SK-N-DZ (cell line): Measurements from ENCODE around the gene BTBD6. TPM values are rescaled to one million over a fixed set of nuclear protein-coding genes. Genes with fewer than 3 reads are reported as not detected.

ENCODE experiments used
- DNase-seq: peaks from one replicate; pipeline ENCODE4 v3.0.0-alpha.2; 2015; ENCODE audit warnings: low spot score
- polyA plus RNA-seq, 2 experiments: library from polyadenylated mRNA; depleted of rRNA; stranded (reverse); fragments of >200 nt; gene quantifications; 2 replicates each; pipeline ENCODE4 v1.2.3, GENCODE V29; 2014

Gene BTBD6
- 16.6 and 23.0 TPM in 2 replicates for polyA plus RNA-seq (2014; cell fraction: cytosol; rRNA removed)
- polyA plus RNA-seq (2014; cell fraction: nucleus; rRNA removed) = 31.2 and 39.8 TPM in 2 replicates

- DNase-seq = peak; percentile 56
Measured at GRCh38 chr14:105248368-105249181, at the start of gene BTBD6. Gene BTBD6, plus strand, starts transcription at chr14:105248533. Its CDS starts 179 bp downstream, at chr14:105248712.

GRCh38 chr14:105198588-105198987 is 49.7 kb upstream of the BTBD6 start:
- DNase-seq = no peak

- no peak for DNase-seq
Measured at GRCh38 chr14:105199093-105199492, 49.2 kb upstream of the BTBD6 start.

- no peak for DNase-seq
Measured at GRCh38 chr14:105200074-105200473, 48.3 kb upstream of the BTBD6 start.

GRCh38 chr14:105200641-105201040 is 47.7 kb upstream of the BTBD6 start:
- no peak for DNase-seq

- no peak for DNase-seq
Measured at GRCh38 chr14:105201156-105201924, 47.0 kb upstream of the BTBD6 start.

GRCh38 chr14:105201925-105202513 is 46.3 kb upstream of the BTBD6 start:
- DNase-seq = peak; percentile 45

- peak; percentile 48 for DNase-seq
Measured at GRCh38 chr14:105203057-105203531, 45.2 kb upstream of the BTBD6 start.

- no peak for DNase-seq
Measured at GRCh38 chr14:105203701-105204100, 44.6 kb upstream of the BTBD6 start.

- DNase-seq = no peak
Measured at GRCh38 chr14:105204206-105204930, 44.0 kb upstream of the BTBD6 start.

- DNase-seq = no peak
Measured at GRCh38 chr14:105204931-105205672, 43.2 kb upstream of the BTBD6 start.

GRCh38 chr14:105205673-105206208 is 42.6 kb upstream of the BTBD6 start:
- no peak for DNase-seq

- DNase-seq = no peak
Measured at GRCh38 chr14:105206873-105207272, 41.5 kb upstream of the BTBD6 start.

GRCh38 chr14:105207460-105207901 is 40.9 kb upstream of the BTBD6 start:
- no peak for DNase-seq

- DNase-seq = no peak
Measured at GRCh38 chr14:105207996-105208737, 40.2 kb upstream of the BTBD6 start.

GRCh38 chr14:105208738-105209075 is 39.6 kb upstream of the BTBD6 start:
- DNase-seq = no peak

GRCh38 chr14:105209091-105209490 is 39.2 kb upstream of the BTBD6 start:
- DNase-seq = no peak

- DNase-seq = no peak
Measured at GRCh38 chr14:105209646-105210045, 38.7 kb upstream of the BTBD6 start.

GRCh38 chr14:105210266-105211025 is 37.9 kb upstream of the BTBD6 start:
- DNase-seq = no peak
